Left lung (tissue), 10 donors: Measurements from ENCODE around the gene IL4R. TPM values are rescaled to one million over a fixed set of nuclear protein-coding genes. Genes with fewer than 3 reads are reported as not detected.

Experiments used
- ATAC-seq: fragments of 200-7000 bp; cut with Tn5 transposase; one replicate; pipeline ENCODE4 v1.9.1; 2020; ENCODE audit warnings: moderate library complexity
- DNase-seq, 4 donors: peaks; one replicate each; pipeline ENCODE4 v3.0.0-alpha.2; 2013 to 2020
- H3K27ac ChIP-seq, 2 donors: fragments of 200-600 bp; sonication (generic) in 1 of 2; one replicate each; pipeline versions ENCODE4 v1.5.0 to v1.8.0; 2020 to 2021
- H3K27me3 ChIP-seq, 2 donors: fragments of 200-600 bp; sonication (generic) in 1 of 2; one replicate each; pipeline versions ENCODE4 v1.5.0 to v1.8.0; 2020 to 2021
- H3K36me3 ChIP-seq, 2 donors: fragments of 200-600 bp; sonication (generic) in 1 of 2; one replicate each; pipeline versions ENCODE4 v1.5.0 to v1.8.0; 2020 to 2021
- H3K4me1 ChIP-seq, 2 donors: fragments of 200-600 bp; one replicate each; pipeline ENCODE4 v1.8.0; 2021
- H3K4me3 ChIP-seq, 2 donors: fragments of 200-600 bp; sonication (generic) in 1 of 2; one replicate each; pipeline versions ENCODE4 v1.5.0 to v1.8.0; 2020 to 2021; ENCODE audit warnings: mild to moderate bottlenecking in 1 of 2
- H3K9me3 ChIP-seq, 2 donors: fragments of 200-600 bp; sonication (generic) in 1 of 2; one replicate each; pipeline versions ENCODE4 v1.5.0 to v1.8.0; 2020 to 2021
- CTCF ChIP-seq, 2 donors: fragments of 200-600 bp; sonication (generic) in 1 of 2; IDR thresholded peaks; one replicate each; pipeline versions ENCODE4 v1.5.0 to v1.8.0; 2021; ENCODE audit warnings: antibody characterized with exemption in 2 of 2
- intact Hi-C, 2 donors: fragments of 100-400 bp; cut with DNase I; formaldehyde crosslinking; loops; one replicate each; pipeline versions ENCODE4 v1.11.2 to v1.14.2; 2022
- polyA plus RNA-seq, 6 donors: library from polyadenylated mRNA; unstranded; fragments of 120-200 nt; gene quantifications; one replicate each; pipeline ENCODE4 v1.2.1, GENCODE V29; 2013; ENCODE audit not compliant: insufficient read length in 6 of 6
- total RNA-seq, 2 donors: library from RNA; stranded (reverse); fragmentation: NEBNext Ultra II Directional; extraction: Animal tissue kit (Norgen Biotek cat#: 25700); gene quantifications; one replicate each; pipeline ENCODE4 v1.2.1, GENCODE V29; 2021
- donor health status: DM: no; HTN: yes; CAD: no.
- donor health status: DM: no; HTN: no; CAD: no.

IL4R gene
- total and polyA plus RNA-seq, 8 donors = 29.4 to 133 (median 35.9) TPM

- Histone ChIP-seq H3K9me3 (no peaks in the 10 kb centered on the region), H3K4me3 (peak overlapping the region; percentile 81 to 95), H3K36me3 (peaks cover 0 to 15% of the 10 kb centered on the region in 2 donors), H3K27me3 (no peaks in the 10 kb centered on the region), H3K4me1 (peaks cover 42 to 72% of the 10 kb centered on the region in 2 donors), H3K27ac (peak overlapping the region; percentile 98 to 100)
- intact Hi-C loops = loop anchor here in 1 of 2 donors (10.0 kb wide), 1 partner anchor 71 kb away; no protein-coding TSS in a partner anchor
- ATAC-seq = peak; percentile 22
- DNase-seq = peak in 2 of 4 donors; percentile 57 to 84
- TF ChIP-seq CTCF (IDR thresholded peaks at IDR 0.05) = no peak
Measured at GRCh38 chr16:27315333-27316037, 1.7 kb downstream of the IL4R start.

GRCh38 chr16:27316038-27316680 is 2.4 kb downstream of the IL4R start:
- Histone ChIP-seq H3K27me3 (no peaks in the 10 kb centered on the region), H3K9me3 (no peaks in the 10 kb centered on the region), H3K36me3 (peaks cover 0 to 15% of the 10 kb centered on the region in 2 donors), H3K4me1 (peaks cover 48 to 79% of the 10 kb centered on the region in 2 donors), H3K4me3 (peak overlapping the region; percentile 81 to 95), H3K27ac (peak overlapping the region; percentile 98 to 100)
- no peak for TF ChIP-seq CTCF (IDR thresholded peaks at IDR 0.05)
- DNase-seq (no peak), ATAC-seq (no peak)
- intact Hi-C loops = loop anchor here in 1 of 2 donors (10.0 kb wide), 1 partner anchor 71 kb away; no protein-coding TSS in a partner anchor

GRCh38 chr16:27317320-27317719 is 3.5 kb downstream of the IL4R start:
- ATAC-seq (no peak), DNase-seq (no peak)
- peak overlapping the region in 1 of 2 donors; percentile 95 for H3K4me3 ChIP-seq
- intact Hi-C loops = loop anchor here in 1 of 2 donors (10.0 kb wide), 1 partner anchor 73 kb away; no protein-coding TSS in a partner anchor
- no peaks in the 10 kb centered on the region for H3K9me3 ChIP-seq
- H3K27ac ChIP-seq = peak overlapping the region; percentile 2 to 100
- TF ChIP-seq CTCF (IDR thresholded peaks at IDR 0.05) = no peak
- peaks cover 52 to 89% of the 10 kb centered on the region in 2 donors for H3K4me1 ChIP-seq
- H3K36me3 ChIP-seq = peaks cover 0 to 15% of the 10 kb centered on the region in 2 donors
- no peaks in the 10 kb centered on the region for H3K27me3 ChIP-seq

GRCh38 chr16:27317738-27318391 is 4.1 kb downstream of the IL4R start:
- Histone ChIP-seq H3K27ac (peak overlapping the region; percentile 72 to 100), H3K4me1 (peaks cover 51 to 89% of the 10 kb centered on the region in 2 donors), H3K27me3 (no peaks in the 10 kb centered on the region), H3K4me3 (peak overlapping the region in 1 of 2 donors; percentile 95), H3K9me3 (no peaks in the 10 kb centered on the region), H3K36me3 (peaks cover 0 to 21% of the 10 kb centered on the region in 2 donors)
- ATAC-seq (no peak), DNase-seq (no peak)
- intact Hi-C loops = loop anchor here in 1 of 2 donors (10.0 kb wide), 1 partner anchor 73 kb away; no protein-coding TSS in a partner anchor
- TF ChIP-seq CTCF (IDR thresholded peaks at IDR 0.05) = no peak
